ENCODE results near the gene KCNA2.

KCNA2 gene

GRCh38 chr1:110604586-110605148, 1.5 kb downstream of the KCNA2 start:
- DNase-seq (ENCODE audit: low read depth in 3 of 3, low spot score in 1 of 3) = no peak

GRCh38 chr1:110603058-110603457, 3.1 kb downstream of the KCNA2 start:
- no peak for DNase-seq (ENCODE audit: low read depth in 3 of 3, low spot score in 1 of 3)

GRCh38 chr1:110602466-110602865, 3.7 kb downstream of the KCNA2 start:
- no peak for DNase-seq (ENCODE audit: low read depth in 3 of 3, low spot score in 1 of 3)

- no peak for DNase-seq (ENCODE audit: low read depth in 3 of 3, low spot score in 1 of 3)
Observed at GRCh38 chr1:110601332-110601731, 4.8 kb downstream of the KCNA2 start.

GRCh38 chr1:110600716-110601115, 5.4 kb downstream of the KCNA2 start:
- DNase-seq (ENCODE audit: low read depth in 3 of 3, low spot score in 1 of 3) = no peak

GRCh38 chr1:110597966-110598365, 8.2 kb downstream of the KCNA2 start:
- DNase-seq (ENCODE audit: low read depth in 3 of 3, low spot score in 1 of 3) = no peak

- no peak for DNase-seq (ENCODE audit: low read depth in 3 of 3, low spot score in 1 of 3)
Observed at GRCh38 chr1:110596312-110596711, 9.8 kb downstream of the KCNA2 start.

- no peak for DNase-seq (ENCODE audit: low read depth in 3 of 3, low spot score in 1 of 3)
Observed at GRCh38 chr1:110595353-110595710, 10.8 kb downstream of the KCNA2 start.

GRCh38 chr1:110594456-110595352, 11.5 kb downstream of the KCNA2 start:
- no peak for DNase-seq (ENCODE audit: low read depth in 3 of 3, low spot score in 1 of 3)

GRCh38 chr1:110593902-110594301, 12.3 kb downstream of the KCNA2 start:
- DNase-seq (ENCODE audit: low read depth in 3 of 3, low spot score in 1 of 3) = no peak

GRCh38 chr1:110591956-110592355, 14.2 kb downstream of the KCNA2 start:
- DNase-seq (ENCODE audit: low read depth in 3 of 3, low spot score in 1 of 3) = no peak

- no peak for DNase-seq (ENCODE audit: low read depth in 3 of 3, low spot score in 1 of 3)
Observed at GRCh38 chr1:110588991-110589390, 17.2 kb downstream of the KCNA2 start.

- DNase-seq (ENCODE audit: low read depth in 3 of 3, low spot score in 1 of 3) = no peak
Observed at GRCh38 chr1:110588486-110588885, 17.7 kb downstream of the KCNA2 start.

- DNase-seq (ENCODE audit: low read depth in 3 of 3, low spot score in 1 of 3) = no peak
Observed at GRCh38 chr1:110587906-110588305, 18.3 kb downstream of the KCNA2 start.

- DNase-seq (ENCODE audit: low read depth in 3 of 3, low spot score in 1 of 3) = no peak
Observed at GRCh38 chr1:110585481-110585880, 20.7 kb downstream of the KCNA2 start.

GRCh38 chr1:110584045-110584444, 22.1 kb downstream of the KCNA2 start:
- DNase-seq (ENCODE audit: low read depth in 3 of 3, low spot score in 1 of 3) = no peak

- no peak for DNase-seq (ENCODE audit: low read depth in 3 of 3, low spot score in 1 of 3)
Observed at GRCh38 chr1:110583505-110583904, 22.7 kb downstream of the KCNA2 start.

GRCh38 chr1:110582378-110582777, 23.8 kb downstream of the KCNA2 start:
- no peak for DNase-seq (ENCODE audit: low read depth in 3 of 3, low spot score in 1 of 3)

GRCh38 chr1:110581682-110582145, 24.4 kb downstream of the KCNA2 start:
- DNase-seq (ENCODE audit: low read depth in 3 of 3, low spot score in 1 of 3) = no peak

GRCh38 chr1:110580244-110580643, 25.9 kb downstream of the KCNA2 start:
- DNase-seq (ENCODE audit: low read depth in 3 of 3, low spot score in 1 of 3) = no peak

- no peak for DNase-seq (ENCODE audit: low read depth in 3 of 3, low spot score in 1 of 3)
Observed at GRCh38 chr1:110579460-110579859, 26.7 kb downstream of the KCNA2 start.

- no peak for DNase-seq (ENCODE audit: low read depth in 3 of 3, low spot score in 1 of 3)
Observed at GRCh38 chr1:110576441-110576840, 29.7 kb downstream of the KCNA2 start.

- no peak for DNase-seq (ENCODE audit: low read depth in 3 of 3, low spot score in 1 of 3)
Observed at GRCh38 chr1:110573314-110573713, 32.8 kb downstream of the KCNA2 start.
